ENCODE measurements around the gene TRIOBP. TPM values are rescaled to one million over a fixed set of nuclear protein-coding genes. Genes with fewer than 3 reads are reported as not detected.

TRIOBP gene
- total RNA-seq, 2 experiments from 2014 or later = 9.0 to 10.1 TPM

DNA sequence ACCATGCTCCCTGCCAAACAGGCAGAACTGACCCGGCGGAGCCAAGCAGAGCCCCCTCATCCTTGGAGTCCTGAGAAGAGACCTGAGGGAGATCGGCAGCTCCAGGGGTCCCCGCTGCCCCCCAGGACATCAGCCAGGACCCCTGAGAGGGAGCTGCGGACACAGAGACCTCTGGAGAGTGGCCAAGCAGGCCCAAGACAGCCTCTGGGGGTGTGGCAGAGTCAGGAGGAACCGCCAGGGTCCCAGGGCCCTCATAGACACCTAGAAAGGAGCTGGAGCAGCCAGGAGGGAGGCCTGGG, 37.5 kb downstream of the TRIOBP start:
- POLR2A ChIA-PET = no interaction called here
- no peaks in the 10 kb centered on the region for H3K36me3 Mint-ChIP-seq (ENCODE audit: low read depth)
- Histone ChIP-seq H3K4me1 (ENCODE audit: insufficient read depth, low read length) (peaks cover 2% of the 10 kb centered on the region), H3K36me3 (ENCODE audit: insufficient read depth, low read length) (no peaks in the 10 kb centered on the region), H3K27ac (ENCODE audit: low read depth in 1 of 2, low read length in 2 of 2) (no peak overlapping the region), H3K4me3 (ENCODE audit: low read length) (no peak overlapping the region), H3K27me3 (ENCODE audit: control insufficient read depth in 1 of 2, insufficient read depth in 2 of 2, low read length in 2 of 2) (no peaks in the 10 kb centered on the region), H3K9me3 (ENCODE audit: control insufficient read depth in 1 of 2, insufficient read depth in 1 of 2, low read length in 2 of 2) (no peaks in the 10 kb centered on the region)
- H3K4me3 Mint-ChIP-seq = no peak overlapping the region
- ATAC-seq (ENCODE audit: poor library complexity) = no peak
- TF ChIP-seq, protein P1, sequence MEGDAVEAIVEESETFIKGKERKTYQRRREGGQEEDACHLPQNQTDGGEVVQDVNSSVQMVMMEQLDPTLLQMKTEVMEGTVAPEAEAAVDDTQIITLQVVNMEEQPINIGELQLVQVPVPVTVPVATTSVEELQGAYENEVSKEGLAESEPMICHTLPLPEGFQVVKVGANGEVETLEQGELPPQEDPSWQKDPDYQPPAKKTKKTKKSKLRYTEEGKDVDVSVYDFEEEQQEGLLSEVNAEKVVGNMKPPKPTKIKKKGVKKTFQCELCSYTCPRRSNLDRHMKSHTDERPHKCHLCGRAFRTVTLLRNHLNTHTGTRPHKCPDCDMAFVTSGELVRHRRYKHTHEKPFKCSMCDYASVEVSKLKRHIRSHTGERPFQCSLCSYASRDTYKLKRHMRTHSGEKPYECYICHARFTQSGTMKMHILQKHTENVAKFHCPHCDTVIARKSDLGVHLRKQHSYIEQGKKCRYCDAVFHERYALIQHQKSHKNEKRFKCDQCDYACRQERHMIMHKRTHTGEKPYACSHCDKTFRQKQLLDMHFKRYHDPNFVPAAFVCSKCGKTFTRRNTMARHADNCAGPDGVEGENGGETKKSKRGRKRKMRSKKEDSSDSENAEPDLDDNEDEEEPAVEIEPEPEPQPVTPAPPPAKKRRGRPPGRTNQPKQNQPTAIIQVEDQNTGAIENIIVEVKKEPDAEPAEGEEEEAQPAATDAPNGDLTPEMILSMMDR (IDR thresholded peaks at IDR 0.05) = no peak
- intact Hi-C loops (cut with DNase I, micrococcal nuclease) = no loop called here
- CTCF ChIA-PET = no interaction called here
- no peaks in the 10 kb centered on the region for H3K9me3 Mint-ChIP-seq
- H3K27me3 Mint-ChIP-seq = no peaks in the 10 kb centered on the region
- no peak for DNase-seq
- no peak overlapping the region for H3K27ac Mint-ChIP-seq
- no peaks in the 10 kb centered on the region for H3K4me1 Mint-ChIP-seq (ENCODE audit: low read depth)

DNA sequence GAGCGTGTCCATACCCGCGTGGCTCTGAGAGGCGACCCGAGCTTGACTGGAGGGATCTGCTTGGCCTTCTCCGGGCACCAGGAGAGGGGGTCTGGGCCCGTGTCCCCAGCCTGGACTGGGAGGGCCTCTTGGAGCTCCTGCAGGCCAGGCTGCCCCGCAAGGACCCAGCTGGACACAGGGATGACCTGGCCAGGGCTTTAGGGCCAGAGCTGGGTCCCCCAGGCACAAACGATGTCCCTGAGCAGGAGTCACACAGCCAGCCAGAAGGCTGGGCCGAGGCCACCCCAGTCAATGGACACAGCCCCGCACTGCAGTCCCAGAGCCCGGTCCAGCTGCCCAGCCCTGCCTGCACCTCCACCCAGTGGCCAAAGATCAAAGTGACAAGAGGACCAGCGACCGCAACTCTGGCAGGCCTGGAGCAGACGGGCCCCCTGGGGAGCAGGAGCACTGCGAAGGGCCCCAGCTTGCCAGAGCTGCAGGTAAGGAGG, 38.2 kb downstream of the TRIOBP start:
- intact Hi-C loops (cut with DNase I, micrococcal nuclease) = no loop called here
- TF ChIP-seq, protein P1 (IDR thresholded peaks at IDR 0.05) = no peak
- CTCF ChIA-PET = interaction anchor here (0.5 kb wide), 1 partner anchor 1431 kb away, joined by 3 read pairs; no protein-coding TSS in a partner anchor

DNA sequence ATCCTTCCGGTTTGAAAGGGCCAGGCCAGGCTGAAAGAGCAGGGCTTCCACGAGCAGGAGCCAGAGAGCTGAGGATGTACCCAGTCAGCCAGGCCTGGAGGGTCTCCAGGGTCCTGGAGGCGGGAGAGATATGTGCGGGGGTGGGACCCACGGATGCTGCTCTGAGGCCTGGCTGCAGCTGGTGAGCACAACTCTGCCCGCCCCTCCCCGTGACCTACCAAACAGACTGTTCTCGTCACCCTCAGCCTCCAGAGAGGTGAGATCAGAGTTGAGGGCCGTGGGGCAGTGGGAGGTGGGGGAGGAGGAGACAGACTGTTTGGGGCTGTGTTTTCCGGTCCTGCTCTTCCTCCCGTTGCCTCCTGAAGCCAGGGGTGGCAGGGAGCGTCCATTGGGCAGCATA, 42.2 kb downstream of the TRIOBP start:
- H3K27ac ChIP-seq (ENCODE audit: low read depth in 1 of 2, low read length in 2 of 2) = no peak overlapping the region
- ChIA-PET POLR2A (no interaction called here), CTCF (no interaction called here)
- H3K27me3 ChIP-seq (ENCODE audit: control insufficient read depth in 1 of 2, insufficient read depth in 2 of 2, low read length in 2 of 2) = no peaks in the 10 kb centered on the region
- peaks cover 5% of the 10 kb centered on the region for H3K4me1 ChIP-seq (ENCODE audit: insufficient read depth, low read length)
- no peaks in the 10 kb centered on the region for H3K9me3 ChIP-seq (ENCODE audit: control insufficient read depth in 1 of 2, insufficient read depth in 1 of 2, low read length in 2 of 2)
- Mint-ChIP-seq H3K9me3 (no peaks in the 10 kb centered on the region), H3K36me3 (ENCODE audit: low read depth) (no peaks in the 10 kb centered on the region), H3K27me3 (no peaks in the 10 kb centered on the region), H3K4me1 (ENCODE audit: low read depth) (no peaks in the 10 kb centered on the region), H3K27ac (no peak overlapping the region), H3K4me3 (no peak overlapping the region)
- H3K36me3 ChIP-seq (ENCODE audit: insufficient read depth, low read length) = no peaks in the 10 kb centered on the region
- ATAC-seq (ENCODE audit: poor library complexity) = no peak
- DNase-seq = no peak
- intact Hi-C loops (cut with DNase I, micrococcal nuclease) = no loop called here
- TF ChIP-seq, protein P1 (IDR thresholded peaks at IDR 0.05) = no peak
- no peak overlapping the region for H3K4me3 ChIP-seq (ENCODE audit: low read length)

More for the DNA sequence above, 38.2 kb downstream of the TRIOBP start:
- Mint-ChIP-seq H3K27me3 (no peaks in the 10 kb centered on the region), H3K4me1 (ENCODE audit: low read depth) (no peaks in the 10 kb centered on the region), H3K9me3 (no peaks in the 10 kb centered on the region), H3K36me3 (ENCODE audit: low read depth) (no peaks in the 10 kb centered on the region), H3K4me3 (no peak overlapping the region), H3K27ac (no peak overlapping the region)
- DNase-seq (no peak), ATAC-seq (ENCODE audit: poor library complexity) (no peak)
- Histone ChIP-seq H3K4me1 (ENCODE audit: insufficient read depth, low read length) (peaks cover 3% of the 10 kb centered on the region), H3K4me3 (ENCODE audit: low read length) (no peak overlapping the region), H3K27ac (ENCODE audit: low read depth in 1 of 2, low read length in 2 of 2) (no peak overlapping the region), H3K9me3 (ENCODE audit: control insufficient read depth in 1 of 2, insufficient read depth in 1 of 2, low read length in 2 of 2) (no peaks in the 10 kb centered on the region), H3K27me3 (ENCODE audit: control insufficient read depth in 1 of 2, insufficient read depth in 2 of 2, low read length in 2 of 2) (no peaks in the 10 kb centered on the region), H3K36me3 (ENCODE audit: insufficient read depth, low read length) (no peaks in the 10 kb centered on the region)
- POLR2A ChIA-PET = no interaction called here

Measured in CD4-positive, alpha-beta T cell (primary cell).